HEK293 (cell line): ENCODE results near the gene ECI1.

Experiments
- GLIS1 ChIP-seq: fragments of 450-650 bp; formaldehyde crosslinking; IDR thresholded peaks from 2 replicates; pipeline ENCODE4 v1.5.1; 2016; ENCODE audit warnings: missing biosample characterization, missing genetic modification characterization
- GLIS2 ChIP-seq: fragments of 450-650 bp; formaldehyde crosslinking; IDR thresholded peaks from 2 replicates; pipeline ENCODE4 v1.5.1; 2016; ENCODE audit warnings: missing biosample characterization, missing genetic modification characterization
- INSM2 ChIP-seq: fragments of 450-650 bp; formaldehyde crosslinking; IDR thresholded peaks from 2 replicates; pipeline ENCODE4 v1.5.1; 2016; ENCODE audit warnings: missing biosample characterization, missing genetic modification characterization
- TCF7L2 ChIP-seq: IDR thresholded peaks from 2 replicates; pipeline ENCODE4 v1.6.1; 2011; ENCODE audit warnings: low read depth, mild to moderate bottlenecking, inconsistent platforms, low read length, moderate library complexity, borderline replicate concordance
- YY2 ChIP-seq: fragments of 450-650 bp; formaldehyde crosslinking; IDR thresholded peaks from 2 replicates; pipeline ENCODE4 v1.5.1; 2016; ENCODE audit warnings: missing biosample characterization, missing genetic modification characterization
- ZBTB17 ChIP-seq: fragments of 450-650 bp; formaldehyde crosslinking; IDR thresholded peaks from 2 replicates; pipeline ENCODE4 v1.5.1; 2016; ENCODE audit warnings: missing biosample characterization, missing genetic modification characterization
- ZBTB7A ChIP-seq: fragments of 450-650 bp; formaldehyde crosslinking; IDR thresholded peaks from 2 replicates; pipeline ENCODE4 v1.5.1; 2016; ENCODE audit warnings: low read depth, missing biosample characterization, missing genetic modification characterization
- ZFHX2 ChIP-seq: fragments of 450-650 bp; formaldehyde crosslinking; conservative IDR thresholded peaks from 2 replicates; pipeline ENCODE4 v1.5.1; 2016; ENCODE audit warnings: missing biosample characterization, missing genetic modification characterization
- ZFP69B ChIP-seq: fragments of 450-650 bp; formaldehyde crosslinking; IDR thresholded peaks from 2 replicates; pipeline ENCODE4 v1.5.1; 2016; ENCODE audit warnings: missing biosample characterization, missing genetic modification characterization
- ZNF10 ChIP-seq: fragments of 450-650 bp; formaldehyde crosslinking; IDR thresholded peaks from 2 replicates; pipeline ENCODE4 v1.5.1; 2017; ENCODE audit warnings: missing biosample characterization, missing genetic modification characterization
- ZNF157 ChIP-seq: fragments of 450-650 bp; formaldehyde crosslinking; IDR thresholded peaks from 2 replicates; pipeline ENCODE4 v1.5.1; 2016; ENCODE audit warnings: missing biosample characterization, missing genetic modification characterization
- ZNF2 ChIP-seq: fragments of 450-650 bp; formaldehyde crosslinking; IDR thresholded peaks from 2 replicates; pipeline ENCODE4 v1.5.1; 2016; ENCODE audit warnings: missing biosample characterization, missing genetic modification characterization
- ZNF23 ChIP-seq: fragments of 450-650 bp; formaldehyde crosslinking; IDR thresholded peaks from 2 replicates; pipeline ENCODE4 v1.5.1; 2016; ENCODE audit warnings: missing biosample characterization, missing genetic modification characterization, borderline replicate concordance
- ZNF24 ChIP-seq: fragments of 450-650 bp; formaldehyde crosslinking; IDR thresholded peaks from 2 replicates; pipeline ENCODE4 v1.5.1; 2016; ENCODE audit warnings: missing biosample characterization, missing genetic modification characterization
- ZNF292 ChIP-seq: fragments of 450-650 bp; formaldehyde crosslinking; IDR thresholded peaks from 2 replicates; pipeline ENCODE4 v1.5.1; 2016; ENCODE audit warnings: low read depth, missing biosample characterization, missing genetic modification characterization, borderline replicate concordance
- ZNF311 ChIP-seq: fragments of 450-650 bp; formaldehyde crosslinking; IDR thresholded peaks from 2 replicates; pipeline ENCODE4 v1.5.1; 2017; ENCODE audit warnings: missing biosample characterization, missing genetic modification characterization, borderline replicate concordance
- ZNF324 ChIP-seq: fragments of 450-650 bp; formaldehyde crosslinking; IDR thresholded peaks from 2 replicates; pipeline ENCODE4 v1.5.1; 2016; ENCODE audit warnings: missing biosample characterization, missing genetic modification characterization
- ZNF398 ChIP-seq: fragments of 450-650 bp; formaldehyde crosslinking; IDR thresholded peaks from 2 replicates; pipeline ENCODE4 v1.5.1; 2017; ENCODE audit warnings: missing biosample characterization, missing genetic modification characterization
- ZNF416 ChIP-seq: fragments of 450-650 bp; formaldehyde crosslinking; IDR thresholded peaks from 2 replicates; pipeline ENCODE4 v1.5.1; 2016; ENCODE audit warnings: missing biosample characterization, missing genetic modification characterization
- ZNF488 ChIP-seq: fragments of 450-650 bp; formaldehyde crosslinking; IDR thresholded peaks from 2 replicates; pipeline ENCODE4 v1.5.1; 2016; ENCODE audit warnings: missing biosample characterization, missing genetic modification characterization
- ZNF501 ChIP-seq: fragments of 450-650 bp; formaldehyde crosslinking; IDR thresholded peaks from 2 replicates; pipeline ENCODE4 v1.5.1; 2016; ENCODE audit warnings: missing biosample characterization, missing genetic modification characterization
- ZNF521 ChIP-seq: fragments of 450-650 bp; formaldehyde crosslinking; IDR thresholded peaks from 2 replicates; pipeline ENCODE4 v1.5.1; 2017; ENCODE audit warnings: missing biosample characterization, mild to moderate bottlenecking, missing genetic modification characterization
- ZNF558 ChIP-seq: fragments of 450-650 bp; formaldehyde crosslinking; IDR thresholded peaks from 2 replicates; pipeline ENCODE4 v1.5.1; 2016; ENCODE audit warnings: missing biosample characterization, missing genetic modification characterization
- ZNF561 ChIP-seq: fragments of 450-650 bp; IDR thresholded peaks from 2 replicates; pipeline ENCODE4 v1.5.1; 2018; ENCODE audit warnings: missing biosample characterization, missing genetic modification characterization, borderline replicate concordance
- ZNF623 ChIP-seq: fragments of 450-650 bp; formaldehyde crosslinking; IDR thresholded peaks from 2 replicates; pipeline ENCODE4 v1.5.1; 2016; ENCODE audit warnings: missing biosample characterization, missing genetic modification characterization
- ZNF654 ChIP-seq: fragments of 450-650 bp; formaldehyde crosslinking; IDR thresholded peaks from 2 replicates; pipeline ENCODE4 v1.5.1; 2016; ENCODE audit warnings: low read depth, missing biosample characterization, missing genetic modification characterization
- ZXDB ChIP-seq: fragments of 450-650 bp; formaldehyde crosslinking; IDR thresholded peaks from 2 replicates; pipeline ENCODE4 v1.5.1; 2016; ENCODE audit warnings: missing biosample characterization, missing genetic modification characterization

ECI1 gene

GRCh38 chr16:2194852-2195321 is 56.5 kb downstream of the ECI1 start (continued):
- TF ChIP-seq ZNF324 (tag by site-specific recombination), result no peak
- TF ChIP-seq ZNF623 (tag by site-specific recombination), result peak; percentile 17; the same call in 1 of the 2 replicates
- TF ChIP-seq ZNF501, result no peak
- no peak for TF ChIP-seq TCF7L2
- TF ChIP-seq ZNF561 (tag by site-specific recombination), result no peak
- TF ChIP-seq ZNF398 (tag by site-specific recombination), result no peak
- peak; percentile 83; the same call in 1 of the 2 replicates for TF ChIP-seq ZBTB7A (tag by site-specific recombination)
- TF ChIP-seq ZNF416, result no peak
- TF ChIP-seq ZFHX2 (tag by site-specific recombination), result 0 out of 2 replicates have a peak, but pooled peaks have one; percentile 19
- TF ChIP-seq ZNF558 (tag by site-specific recombination), result no peak
- peak; percentile 72; the same call in 1 of the 2 replicates for TF ChIP-seq ZBTB17 (tag by site-specific recombination)
- no peak for TF ChIP-seq ZNF292 (tag by site-specific recombination)
- TF ChIP-seq ZNF2 (tag by site-specific recombination), result no peak
- 0 out of 2 replicates have a peak, but pooled peaks have one; percentile 16 for TF ChIP-seq ZXDB (tag by site-specific recombination)
- peak; percentile 94 for TF ChIP-seq ZNF654 (tag by site-specific recombination)
- no peak for TF ChIP-seq ZNF488 (tag by site-specific recombination)
- no peak for TF ChIP-seq ZNF157 (tag by site-specific recombination)
- TF ChIP-seq YY2 (tag by site-specific recombination), result no peak
- no peak for TF ChIP-seq INSM2 (tag by site-specific recombination)
- TF ChIP-seq ZNF23 (tag by site-specific recombination), result no peak
- no peak for TF ChIP-seq ZNF311 (tag by site-specific recombination)
- TF ChIP-seq ZNF10 (tag by site-specific recombination), result no peak
- no peak for TF ChIP-seq ZNF521
- no peak for TF ChIP-seq ZFP69B (tag by site-specific recombination)
- TF ChIP-seq GLIS2 (tag by site-specific recombination), result no peak
- 0 out of 2 replicates have a peak, but pooled peaks have one; percentile 26 for TF ChIP-seq ZNF24 (tag by site-specific recombination)
- TF ChIP-seq GLIS1 (tag by site-specific recombination), result peak; percentile 10; the same call in 1 of the 2 replicates
